Measurements from ENCODE around the gene USP3.
A peak's percentile ranks its signal among the peaks of the same experiment; 100 is the strongest.
"Not testable (repeated sequence)": the region's sequence is repeated elsewhere in the genome, so short reads cannot be mapped to it uniquely, and the experiment has no call there.

Gene USP3

DNA sequence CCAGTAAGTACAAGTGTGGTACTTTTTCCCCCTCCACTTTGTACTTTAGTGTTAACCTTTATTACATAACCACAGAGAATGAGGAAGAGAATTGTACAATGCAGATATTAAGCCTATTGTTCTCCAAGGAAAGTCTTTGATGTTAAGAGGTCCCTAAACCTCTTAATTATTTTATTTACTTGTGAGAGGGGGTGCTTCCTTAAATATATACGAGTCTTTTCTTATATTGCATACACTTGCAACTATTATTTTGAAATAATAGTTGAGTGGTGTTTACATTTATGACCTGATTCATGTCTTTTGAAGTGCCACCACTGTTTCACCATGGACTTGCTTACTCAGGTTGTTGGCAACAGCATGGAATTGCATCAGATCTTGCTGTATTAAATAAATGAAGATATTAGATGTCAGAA lies 10.1 kb downstream of the USP3 start:
- DNase-seq, result no peak

DNA sequence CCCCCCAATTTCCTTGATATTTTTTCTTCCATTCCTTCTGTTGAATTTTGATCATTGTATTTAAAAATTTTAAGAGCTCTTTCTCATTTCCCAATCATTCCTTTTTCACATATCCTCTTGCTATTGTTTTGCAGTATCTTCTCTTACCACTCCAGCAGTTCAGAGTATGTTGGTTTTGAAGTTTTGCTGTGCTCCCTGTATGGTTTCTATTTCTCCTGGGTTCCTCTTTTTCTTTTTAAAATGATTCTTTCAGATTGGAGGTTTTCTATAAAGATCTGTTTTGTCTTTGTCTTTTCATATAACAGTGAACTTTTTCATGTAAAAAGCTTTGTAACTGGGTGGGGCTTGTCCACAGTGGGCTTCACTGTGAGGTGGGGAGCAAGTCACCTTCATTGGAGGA lies 12.8 kb downstream of the USP3 start:
- DNase-seq, result no peak

DNA sequence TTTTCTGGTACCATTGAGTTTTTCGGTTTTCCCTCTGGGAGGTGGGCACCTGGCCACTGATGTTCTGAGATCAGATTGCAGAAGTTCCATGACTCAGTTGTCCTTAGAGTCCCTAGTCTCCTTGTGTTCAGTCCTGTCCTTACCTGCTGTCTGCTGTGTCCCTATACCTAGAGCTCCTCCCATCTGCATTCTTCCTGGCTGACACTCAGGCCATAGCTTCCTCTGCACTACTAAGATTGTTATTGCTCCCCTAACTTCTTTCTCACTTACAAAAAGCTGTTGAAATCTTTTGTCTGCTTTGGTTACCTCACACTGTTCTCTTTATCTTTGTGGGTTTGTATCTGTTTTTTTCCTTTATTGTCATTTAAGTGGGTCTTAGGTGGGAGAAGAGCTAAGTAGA lies 13.2 kb downstream of the USP3 start:
- DNase-seq, result no peak

DNA sequence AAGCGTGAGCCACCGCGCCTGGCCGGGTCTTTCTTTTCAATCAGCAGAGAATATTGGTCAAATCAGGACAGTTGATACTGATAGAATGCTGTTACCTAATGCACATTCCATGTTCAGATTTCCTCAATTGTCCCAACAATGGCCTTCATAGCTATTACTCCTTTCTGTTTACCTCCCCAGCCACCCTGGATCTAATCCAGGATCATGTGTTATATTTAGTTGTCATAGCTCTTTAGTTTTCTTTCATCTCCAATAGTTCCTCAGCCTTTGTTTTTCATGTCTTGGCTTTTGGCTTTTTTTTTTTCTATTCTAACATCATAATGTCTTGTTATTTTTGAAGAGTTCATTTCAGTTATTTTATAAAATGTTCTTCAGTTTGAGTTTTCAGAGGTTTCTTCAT lies 14.6 kb downstream of the USP3 start:
- DNase-seq, result no peak

DNA sequence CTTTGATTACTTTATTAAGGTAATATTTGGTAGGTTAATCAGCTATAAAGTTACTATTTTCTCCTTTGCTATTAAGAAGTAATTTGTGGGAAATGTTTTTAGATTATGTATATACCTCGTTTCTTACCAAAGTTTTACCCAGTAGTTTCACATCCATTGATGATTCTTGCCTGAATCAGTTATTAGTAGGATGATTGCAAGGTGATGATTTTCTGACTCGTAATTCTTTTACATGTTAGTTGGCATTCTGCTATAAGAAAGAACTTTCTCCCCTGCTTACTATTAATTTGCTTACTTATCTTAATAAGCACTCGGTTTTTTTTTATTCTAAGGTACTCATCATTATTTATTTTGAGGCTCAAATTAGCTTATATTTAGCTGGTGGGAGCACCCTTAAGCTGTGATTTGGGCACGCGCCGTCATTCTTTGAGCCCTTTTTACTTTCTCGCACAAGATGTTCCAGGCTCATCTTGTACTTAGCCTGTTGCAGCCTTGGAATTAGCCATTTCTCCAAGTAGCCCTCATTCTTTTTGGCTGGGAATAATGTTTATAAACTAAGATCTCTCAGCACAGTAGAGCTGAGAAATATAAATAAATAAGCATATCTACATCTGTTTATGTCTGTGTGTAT lies 15.3 kb downstream of the USP3 start:
- DNase-seq, result peak; percentile 31

DNA sequence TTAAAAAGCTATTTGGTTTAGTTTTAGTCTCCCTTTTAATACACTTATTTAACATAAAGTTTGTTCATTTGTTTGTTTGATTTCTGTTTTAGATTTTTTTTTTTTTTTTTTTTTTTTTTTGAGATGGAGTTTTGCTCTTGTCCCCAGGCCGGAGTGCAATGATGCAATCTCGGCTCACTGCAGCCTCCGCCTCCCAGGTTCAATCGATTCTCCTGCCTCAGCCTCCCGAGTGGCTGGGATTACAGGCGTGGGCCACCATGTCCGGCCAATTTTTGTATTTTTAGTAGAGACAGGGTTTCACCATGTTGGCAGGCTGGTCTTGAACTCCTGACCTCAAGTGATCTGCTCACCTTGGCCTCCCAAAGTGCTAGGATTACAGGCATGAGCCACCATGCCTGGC lies 16.1 kb downstream of the USP3 start:
- DNase-seq, result not testable (repeated sequence)

DNA sequence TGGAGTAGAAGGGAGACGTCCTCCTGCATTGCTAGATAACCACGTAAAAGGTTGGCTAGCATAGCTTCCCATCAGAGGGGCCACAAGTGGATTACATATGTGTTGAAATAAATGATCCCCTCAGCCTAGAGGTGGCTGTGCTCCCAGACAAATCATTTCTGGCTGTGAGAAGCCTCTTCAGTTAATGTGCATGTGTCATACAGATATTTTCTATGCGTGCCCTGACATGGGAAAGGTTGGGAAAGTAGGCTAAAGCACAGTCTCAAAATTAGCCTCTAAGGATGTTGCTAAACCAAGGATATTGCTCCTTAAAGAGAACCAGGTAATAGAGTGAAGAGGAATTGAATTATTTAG lies 17.8 kb downstream of the USP3 start:
- no peak for DNase-seq

DNA sequence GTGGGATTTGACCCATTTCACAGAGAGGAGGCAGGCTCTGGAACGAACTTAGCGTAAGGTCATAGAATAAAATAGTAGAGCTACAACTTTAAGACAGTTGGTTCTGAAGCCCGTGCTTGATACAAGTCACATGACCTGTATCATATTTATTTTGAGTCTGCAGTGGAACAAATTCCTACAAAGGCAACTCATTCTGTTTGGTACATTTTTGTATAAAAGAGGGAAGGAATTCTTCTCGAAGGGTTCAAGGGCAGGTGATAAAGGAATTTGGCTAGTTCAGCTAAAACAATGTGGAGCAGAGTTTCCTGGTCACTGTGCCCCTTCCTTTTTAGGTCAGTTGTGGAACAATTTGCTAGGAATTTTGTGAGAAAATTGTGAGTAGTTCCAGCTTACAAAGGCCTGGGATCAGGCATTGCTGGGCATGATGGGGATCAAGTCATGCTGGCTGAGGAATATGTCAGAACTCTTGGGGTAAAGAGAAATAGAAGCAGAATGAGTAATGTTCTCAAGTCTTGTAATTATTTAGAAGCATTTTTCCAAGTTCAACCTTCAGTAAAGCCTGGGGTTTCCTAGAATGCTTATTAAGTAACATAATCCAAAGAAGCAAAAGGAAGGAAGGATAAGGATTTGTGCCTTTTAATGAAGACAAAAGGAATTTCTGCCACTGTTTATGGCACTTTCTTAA lies 19.1 kb downstream of the USP3 start:
- no peak for DNase-seq

DNA sequence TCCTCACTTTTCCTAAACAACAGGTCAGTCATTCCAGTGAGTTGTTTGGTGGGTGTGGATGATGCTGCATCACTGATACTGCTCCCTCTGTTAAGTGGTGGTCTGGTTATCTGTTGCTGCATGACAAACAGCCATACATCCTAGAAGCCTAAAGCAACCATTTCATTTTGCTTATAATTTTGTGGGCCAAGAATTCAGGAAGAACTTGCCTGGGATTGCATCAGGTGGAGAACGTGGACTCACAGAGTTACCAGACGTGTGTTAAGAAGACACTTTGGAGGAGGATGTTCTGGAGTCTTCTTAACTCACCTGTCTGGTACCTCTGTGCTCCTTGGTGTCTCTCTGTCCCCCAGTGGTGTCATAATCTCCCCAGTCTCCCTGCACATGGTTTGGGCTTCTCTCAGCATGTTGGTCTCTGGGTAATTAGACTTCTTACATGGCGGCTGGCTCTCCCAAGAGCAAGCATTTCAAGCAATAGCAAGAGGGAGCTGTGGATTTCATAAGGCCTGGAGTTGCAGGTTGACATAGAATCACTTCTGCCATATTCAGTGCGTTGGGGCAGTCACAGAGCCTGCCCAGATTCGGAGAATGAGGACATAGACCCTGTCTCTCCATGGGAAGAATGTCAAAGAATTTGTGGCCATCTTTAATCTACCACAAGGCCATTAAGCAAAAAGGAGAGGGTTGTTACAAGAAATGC lies 20.1 kb downstream of the USP3 start:
- DNase-seq, result no peak

DNA sequence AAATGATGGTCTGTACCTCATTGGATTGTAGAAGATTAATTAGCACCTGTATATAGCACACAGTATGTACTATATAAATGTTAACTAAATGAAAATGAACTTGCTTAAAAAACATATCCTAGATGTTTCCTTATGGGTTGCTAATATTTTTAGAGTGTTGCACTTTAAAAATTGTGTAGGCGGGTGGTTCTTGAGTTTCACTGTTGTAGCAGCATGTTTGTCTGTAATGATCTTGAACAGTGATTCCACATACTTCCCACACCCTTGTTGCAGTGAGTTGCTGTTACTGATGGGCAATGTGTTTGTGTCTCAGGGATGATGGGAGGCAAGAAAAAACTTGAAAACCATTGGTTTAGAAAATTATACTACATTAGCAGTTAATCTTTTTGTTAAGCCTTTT lies 22.0 kb downstream of the USP3 start:
- DNase-seq, result no peak

DNA sequence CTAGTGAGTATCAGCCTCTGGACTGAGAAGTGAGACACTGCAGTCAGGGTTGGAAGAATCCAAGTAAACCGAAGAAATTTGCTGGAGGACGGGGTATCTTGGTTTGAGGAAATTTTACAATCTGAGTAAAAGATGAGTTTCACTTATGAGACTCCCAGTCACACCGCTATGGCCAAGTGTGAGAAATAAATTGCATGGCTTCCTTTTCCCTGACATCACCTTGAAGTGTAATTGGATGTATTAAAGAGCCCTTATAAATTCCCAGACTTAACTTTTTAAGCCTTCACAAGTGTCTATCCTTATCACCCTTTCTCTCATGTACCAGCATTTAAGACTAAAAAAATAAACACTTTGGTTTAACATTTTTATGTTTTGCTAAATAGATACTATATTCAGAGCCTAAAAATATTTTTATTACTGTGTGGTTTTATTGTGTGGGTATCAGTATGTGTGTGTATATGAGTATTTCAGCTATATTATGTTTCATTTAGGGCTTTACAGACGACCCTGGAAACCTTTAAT lies 23.8 kb downstream of the USP3 start:
- DNase-seq, result no peak

DNA sequence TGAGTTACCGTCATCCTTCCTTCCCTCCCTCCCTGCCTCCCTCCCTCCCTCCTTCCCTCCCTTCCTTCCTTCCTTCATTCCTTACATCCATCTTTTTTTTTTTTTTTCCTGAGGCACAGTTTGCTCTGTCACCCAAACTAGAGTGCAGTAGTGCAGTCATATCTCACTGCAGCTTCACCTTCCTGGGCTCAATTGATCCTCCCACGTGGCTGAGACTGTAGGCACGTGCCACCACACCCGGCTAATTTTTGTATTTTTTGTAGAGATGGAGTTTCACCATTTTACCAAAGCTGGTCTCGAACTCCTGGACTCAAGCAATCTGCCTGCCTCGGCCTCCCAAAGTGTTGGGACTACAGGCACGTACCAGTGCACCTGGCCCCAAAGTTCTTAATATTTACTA lies 25.8 kb downstream of the USP3 start:
- no peak for DNase-seq

DNA sequence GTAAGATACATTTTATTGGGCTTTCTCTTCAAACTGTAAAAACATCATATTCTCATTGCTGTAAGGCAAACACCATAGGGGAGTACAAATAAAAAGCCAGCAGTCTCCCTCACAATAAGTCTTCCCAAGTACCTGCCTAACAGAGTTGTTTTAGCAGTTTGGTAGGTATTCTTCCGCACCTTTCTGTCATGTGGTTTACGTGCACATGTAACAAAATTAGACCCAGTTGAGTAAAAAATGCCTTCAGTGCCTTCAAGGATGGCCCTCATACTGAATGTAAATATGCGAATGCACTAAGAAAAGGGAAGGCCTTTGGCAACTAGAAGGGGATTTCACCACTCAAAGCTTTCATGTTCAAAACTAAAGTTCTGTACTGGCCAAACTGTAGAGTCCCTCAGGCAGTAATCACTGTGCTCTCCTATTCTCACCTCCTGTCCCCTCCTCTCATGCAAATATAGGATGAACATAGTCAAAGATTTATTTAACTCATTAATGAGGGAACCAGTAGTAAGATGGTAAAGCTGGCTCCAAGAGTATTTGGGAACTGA lies 26.4 kb downstream of the USP3 start:
- no peak for DNase-seq

DNA sequence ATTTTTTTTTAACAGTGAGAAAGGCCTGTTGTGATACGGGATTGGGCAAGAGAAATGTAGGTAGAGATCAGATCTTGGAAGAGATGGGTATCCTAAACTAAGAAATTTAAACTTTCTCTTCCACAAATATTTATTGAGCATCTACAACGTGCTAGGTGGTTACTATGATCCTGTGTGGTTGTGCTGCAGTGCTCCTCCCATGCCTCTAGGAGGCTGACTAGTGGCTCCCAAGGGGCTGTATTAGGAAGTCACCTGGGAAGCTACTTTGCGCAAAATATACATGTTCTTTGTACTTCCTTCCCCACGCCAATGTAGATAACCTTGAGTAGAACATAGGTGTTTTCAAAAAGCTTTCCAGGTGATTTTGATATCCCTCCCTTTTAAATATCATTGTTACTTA lies 27.2 kb downstream of the USP3 start:
- peak; percentile 47 for DNase-seq

DNA sequence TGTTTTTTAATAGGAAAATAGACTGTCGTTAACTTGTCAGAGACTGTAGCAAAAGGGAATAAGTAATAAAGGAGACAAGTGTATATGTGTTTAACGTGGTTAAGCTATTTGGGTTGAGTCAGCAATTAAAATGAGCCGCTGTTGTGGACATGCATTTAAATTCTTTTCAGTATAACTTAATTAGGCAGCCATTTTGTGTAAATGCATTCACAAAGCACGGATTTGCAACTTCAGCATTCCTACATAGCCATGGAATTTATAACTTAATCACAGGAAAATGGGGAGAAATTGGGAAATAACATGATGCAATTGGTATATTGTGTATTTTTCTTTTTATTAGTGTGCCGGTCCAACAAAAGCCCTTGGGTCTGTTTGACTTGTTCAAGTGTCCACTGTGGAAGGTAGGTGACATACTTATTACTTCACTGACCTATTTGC lies 27.9 kb downstream of the USP3 start:
- no peak for DNase-seq

DNA sequence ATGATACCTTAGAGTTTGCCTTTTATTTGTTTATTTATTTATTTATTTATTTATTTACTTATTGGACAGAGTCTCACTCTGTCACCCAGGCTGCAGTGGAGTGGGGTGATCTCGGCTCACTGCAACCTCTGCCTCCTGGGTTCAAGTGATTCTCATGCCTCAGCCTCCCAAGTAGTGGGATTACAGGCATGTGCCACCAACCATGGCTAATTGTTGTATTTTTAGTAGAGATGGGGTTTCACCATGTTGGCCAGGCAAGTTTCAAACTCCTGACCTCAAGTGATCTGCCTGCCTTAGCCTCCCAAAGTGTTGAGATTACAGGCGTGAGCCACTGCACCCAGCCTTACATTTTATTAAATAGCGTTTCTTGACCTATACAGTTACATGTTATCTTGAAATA lies 30.5 kb downstream of the USP3 start:
- DNase-seq, result not testable (repeated sequence)

DNA sequence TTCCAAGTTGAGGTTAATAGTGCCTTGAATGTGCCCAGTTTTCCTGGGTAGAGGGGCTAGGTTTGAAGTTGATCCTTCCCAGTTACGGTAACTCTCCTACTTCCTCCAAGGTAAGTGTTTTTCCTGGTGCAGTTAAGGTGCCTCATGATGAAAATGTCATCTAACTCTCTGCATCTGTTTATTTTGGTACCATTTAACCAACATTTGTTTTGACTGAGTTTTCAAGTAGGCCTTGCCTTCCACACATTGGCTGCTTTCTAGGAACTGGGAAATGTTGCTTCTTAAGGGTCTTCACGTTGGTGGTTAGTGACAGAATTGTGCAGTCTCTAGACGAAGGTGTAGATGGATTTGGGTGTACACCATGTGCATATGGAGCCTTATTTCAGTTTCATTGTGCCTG lies 31.3 kb downstream of the USP3 start:
- no peak for DNase-seq

DNA sequence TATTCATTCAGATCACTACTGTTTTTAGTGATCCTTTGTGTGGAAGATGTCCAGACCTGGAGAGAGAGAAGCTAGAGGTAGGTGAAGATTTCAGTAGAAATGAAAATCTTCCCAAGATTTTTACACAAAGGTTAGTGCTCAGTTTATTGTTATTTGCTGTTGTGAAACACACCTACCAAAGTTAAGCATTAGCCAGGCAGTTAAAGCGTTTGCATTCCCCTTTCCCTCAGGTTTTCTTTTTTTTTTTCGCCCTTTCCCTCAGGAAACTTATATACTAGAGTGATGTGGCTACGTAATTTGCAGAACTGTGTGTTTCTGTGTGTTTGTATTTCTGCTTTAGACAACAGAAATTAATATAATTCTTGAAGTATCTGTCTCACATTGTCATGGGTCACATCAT lies 34.5 kb downstream of the USP3 start:
- DNase-seq, result no peak

DNA sequence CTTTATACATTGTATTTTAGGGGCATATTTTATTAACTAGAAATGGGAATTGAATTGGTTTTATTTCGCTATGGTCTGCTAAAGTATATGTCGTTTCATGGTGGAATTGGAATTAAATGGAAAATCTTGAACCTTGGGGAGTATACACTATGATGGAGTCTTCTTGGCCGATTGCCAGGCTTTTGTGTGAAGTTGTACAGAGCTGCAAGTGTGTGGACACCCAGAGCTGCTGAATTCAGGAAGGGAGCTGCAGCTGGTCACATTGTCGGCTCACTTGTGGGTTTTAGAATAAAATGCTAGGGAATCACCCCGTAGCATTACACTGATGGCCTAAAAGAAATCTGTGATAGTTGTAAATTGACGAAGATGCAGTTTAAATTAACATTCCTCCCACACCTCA lies 35.1 kb downstream of the USP3 start:
- DNase-seq, result peak; percentile 87

DNA sequence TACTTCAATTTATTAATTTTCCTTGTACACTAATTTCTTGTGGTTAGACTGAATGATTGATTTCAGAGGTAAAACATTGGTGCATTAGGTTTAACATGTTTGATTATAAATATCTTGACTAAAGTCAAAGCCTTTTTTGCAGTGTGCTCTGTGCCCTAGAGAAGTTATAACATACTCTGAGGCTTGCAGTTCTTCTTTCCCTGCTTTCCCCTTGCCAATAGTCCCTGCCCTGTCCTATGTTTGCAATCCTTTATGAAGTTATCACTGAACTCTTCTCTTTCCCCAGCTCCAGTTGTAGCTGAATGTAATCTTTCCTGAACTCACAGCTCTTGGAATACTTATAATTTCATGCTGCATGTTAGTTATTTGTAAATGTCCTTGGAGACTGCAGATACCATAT lies 35.6 kb downstream of the USP3 start:
- no peak for DNase-seq

DNA sequence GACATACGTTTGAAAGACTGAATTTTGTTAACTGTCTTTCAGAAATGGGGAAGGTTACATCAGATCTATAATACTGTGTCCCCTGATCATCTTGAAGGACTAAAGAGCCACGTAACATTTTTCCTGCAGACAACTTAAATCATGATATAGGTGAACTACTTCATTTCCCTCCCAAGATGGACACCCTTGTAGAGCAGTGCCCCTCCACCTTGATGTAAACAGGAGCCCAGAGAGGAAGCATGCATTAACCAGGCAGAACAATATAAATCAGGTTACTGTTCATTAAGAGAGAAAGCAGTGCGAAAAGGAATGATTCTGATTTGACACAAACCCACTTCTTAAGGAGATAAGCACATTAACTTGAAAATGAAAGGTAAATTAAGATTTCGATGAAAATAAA lies 36.1 kb downstream of the USP3 start:
- DNase-seq, result peak; percentile 36

DNA sequence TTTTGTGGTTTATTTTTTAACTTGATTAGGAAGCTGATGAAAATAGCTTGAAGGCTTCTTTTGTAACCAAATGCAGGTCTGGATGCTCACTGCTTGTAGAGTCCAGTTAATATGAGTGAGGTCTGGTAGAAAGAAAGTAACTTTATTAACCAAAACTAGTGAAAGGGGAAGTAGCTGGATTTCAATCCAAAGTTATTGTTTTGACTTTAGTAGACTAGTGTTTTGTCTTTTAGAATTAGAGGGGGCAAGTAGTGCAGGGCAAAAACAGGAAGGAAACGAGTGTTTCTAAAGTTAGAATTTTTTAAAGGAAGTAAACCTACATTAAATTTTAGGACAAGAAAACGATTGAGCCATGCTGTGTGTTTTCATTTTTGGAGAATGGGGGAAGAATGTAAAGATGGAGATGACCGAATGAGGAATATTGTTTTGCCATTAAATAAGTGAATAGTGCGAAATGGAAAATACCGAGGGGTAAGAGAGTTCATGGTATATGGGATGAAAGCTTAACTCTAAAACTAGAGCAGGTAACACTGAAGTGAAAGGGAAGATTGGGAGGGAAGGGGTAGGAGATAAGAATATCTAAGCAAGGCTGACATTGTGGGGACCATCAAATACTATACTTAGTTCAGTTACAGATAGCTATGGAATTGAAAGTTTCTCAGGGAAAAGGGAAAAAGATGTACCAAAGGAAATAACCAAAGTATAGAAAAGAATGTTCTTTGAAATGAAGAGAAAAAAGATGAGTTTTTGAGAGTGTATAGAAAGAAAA lies 40.0 kb downstream of the USP3 start:
- no peak for DNase-seq

DNA sequence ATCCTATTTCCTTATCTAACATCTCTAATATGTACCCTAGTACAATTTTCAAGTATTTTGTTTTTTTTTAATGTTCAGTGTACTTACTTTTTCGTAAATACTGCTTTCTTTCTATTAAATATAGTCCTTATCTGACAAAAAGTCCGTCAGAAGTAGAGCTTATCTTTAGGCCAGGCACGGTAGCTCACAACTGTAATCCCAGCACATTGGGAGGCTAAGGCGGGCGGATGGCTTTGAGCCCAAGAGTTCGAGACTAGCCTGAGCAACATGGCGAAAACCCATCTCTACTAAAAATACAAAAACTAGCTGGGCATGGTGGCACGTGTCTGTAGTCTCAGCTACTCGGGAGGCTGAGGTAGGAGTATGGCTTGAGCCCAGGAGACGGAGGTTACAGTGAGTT lies 41.1 kb downstream of the USP3 start:
- DNase-seq, result no peak
